ENCODE measurements around the gene RFTN1.

GRCh38 chr3:16475766-16476165, 37.7 kb downstream of the RFTN1 start:
- TF ChIP-seq CTCF (IDR thresholded peaks at IDR 0.05) (no peak), POLR2A (IDR thresholded peaks at IDR 0.05) (no peak)

Measured in lower leg skin (tissue), 3 donors.